ENCODE results near the gene CREB3L2.

DNA sequence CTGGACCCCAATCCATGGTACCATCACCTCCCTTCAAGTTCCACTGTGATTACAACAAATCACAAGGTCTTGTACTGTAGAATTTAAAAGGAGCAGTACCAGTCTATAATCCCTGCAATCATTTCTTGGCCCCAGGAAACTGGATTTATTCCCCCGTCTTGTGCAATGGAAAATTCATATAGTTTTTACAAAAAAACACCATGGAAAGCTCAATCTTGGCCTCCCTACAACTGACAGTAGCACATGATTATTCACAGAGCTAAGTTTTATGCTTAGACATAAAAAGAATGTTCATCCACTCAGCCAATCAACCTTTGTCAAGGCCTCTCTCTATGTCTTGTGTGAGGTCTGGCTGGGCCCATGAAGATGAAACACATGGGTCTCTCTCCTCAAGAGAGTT is 165.3 kb downstream of the CREB3L2 start:
- TF ChIP-seq, protein P1, sequence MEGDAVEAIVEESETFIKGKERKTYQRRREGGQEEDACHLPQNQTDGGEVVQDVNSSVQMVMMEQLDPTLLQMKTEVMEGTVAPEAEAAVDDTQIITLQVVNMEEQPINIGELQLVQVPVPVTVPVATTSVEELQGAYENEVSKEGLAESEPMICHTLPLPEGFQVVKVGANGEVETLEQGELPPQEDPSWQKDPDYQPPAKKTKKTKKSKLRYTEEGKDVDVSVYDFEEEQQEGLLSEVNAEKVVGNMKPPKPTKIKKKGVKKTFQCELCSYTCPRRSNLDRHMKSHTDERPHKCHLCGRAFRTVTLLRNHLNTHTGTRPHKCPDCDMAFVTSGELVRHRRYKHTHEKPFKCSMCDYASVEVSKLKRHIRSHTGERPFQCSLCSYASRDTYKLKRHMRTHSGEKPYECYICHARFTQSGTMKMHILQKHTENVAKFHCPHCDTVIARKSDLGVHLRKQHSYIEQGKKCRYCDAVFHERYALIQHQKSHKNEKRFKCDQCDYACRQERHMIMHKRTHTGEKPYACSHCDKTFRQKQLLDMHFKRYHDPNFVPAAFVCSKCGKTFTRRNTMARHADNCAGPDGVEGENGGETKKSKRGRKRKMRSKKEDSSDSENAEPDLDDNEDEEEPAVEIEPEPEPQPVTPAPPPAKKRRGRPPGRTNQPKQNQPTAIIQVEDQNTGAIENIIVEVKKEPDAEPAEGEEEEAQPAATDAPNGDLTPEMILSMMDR (IDR thresholded peaks at IDR 0.05), result no peak
- no peak for TF ChIP-seq POLR2A (IDR thresholded peaks at IDR 0.05)
